Measurements from ENCODE around the gene OSBPL2.
A peak's percentile ranks its signal among the peaks of the same experiment; 100 is the strongest.

OSBPL2 gene

DNA sequence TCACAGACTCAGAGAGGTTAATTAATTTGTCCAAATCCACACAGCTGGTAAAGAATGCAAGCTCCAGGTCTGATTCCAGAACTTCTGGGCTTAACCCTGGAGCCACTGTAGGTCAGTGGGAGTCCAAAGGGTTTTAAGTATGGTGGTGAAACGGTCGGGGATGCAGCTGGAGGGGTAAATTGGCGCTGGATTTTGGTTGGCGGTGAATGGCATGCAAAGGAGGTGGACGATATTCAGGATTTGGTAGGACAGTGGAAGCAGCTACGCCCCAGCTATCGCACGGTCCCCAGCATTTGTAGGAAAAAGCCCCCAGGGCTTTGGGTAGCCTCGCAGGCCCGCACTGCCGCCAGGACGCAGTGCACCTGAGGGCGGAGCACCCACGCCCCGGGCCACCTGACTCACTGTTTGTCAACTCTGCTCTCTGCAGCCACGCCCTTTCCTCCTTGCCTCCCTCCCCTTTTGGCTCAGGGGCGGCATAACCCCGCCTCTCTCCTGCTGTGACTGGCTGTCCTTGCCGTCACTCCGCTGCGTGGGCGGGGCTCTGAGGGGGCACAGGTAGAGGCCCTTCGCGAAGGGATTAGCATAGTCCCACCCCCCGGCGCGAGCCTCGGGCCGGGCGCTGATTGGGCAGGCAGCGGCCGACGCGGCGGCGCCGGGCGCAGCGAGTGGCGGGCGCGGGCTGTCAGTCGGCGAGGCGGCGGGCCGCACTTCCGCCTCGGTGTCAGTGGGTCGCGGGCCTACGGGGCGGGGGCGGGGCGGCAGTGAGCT lies at the start of gene OSBPL2:
OSBPL2 (plus strand) TSS at position 721 of the 768 bp plus-strand sequence. CDS start 17,664 bp downstream, outside the sequence.
- peak; percentile 100 for DNase-seq (ENCODE audit: insufficient read length, low spot score)
- FAIRE-seq: peak; percentile 62
- TF ChIP-seq POLR2A (IDR thresholded peaks at IDR 0.05; ENCODE audit: low read depth, low read length): peak; percentile 47

DNA sequence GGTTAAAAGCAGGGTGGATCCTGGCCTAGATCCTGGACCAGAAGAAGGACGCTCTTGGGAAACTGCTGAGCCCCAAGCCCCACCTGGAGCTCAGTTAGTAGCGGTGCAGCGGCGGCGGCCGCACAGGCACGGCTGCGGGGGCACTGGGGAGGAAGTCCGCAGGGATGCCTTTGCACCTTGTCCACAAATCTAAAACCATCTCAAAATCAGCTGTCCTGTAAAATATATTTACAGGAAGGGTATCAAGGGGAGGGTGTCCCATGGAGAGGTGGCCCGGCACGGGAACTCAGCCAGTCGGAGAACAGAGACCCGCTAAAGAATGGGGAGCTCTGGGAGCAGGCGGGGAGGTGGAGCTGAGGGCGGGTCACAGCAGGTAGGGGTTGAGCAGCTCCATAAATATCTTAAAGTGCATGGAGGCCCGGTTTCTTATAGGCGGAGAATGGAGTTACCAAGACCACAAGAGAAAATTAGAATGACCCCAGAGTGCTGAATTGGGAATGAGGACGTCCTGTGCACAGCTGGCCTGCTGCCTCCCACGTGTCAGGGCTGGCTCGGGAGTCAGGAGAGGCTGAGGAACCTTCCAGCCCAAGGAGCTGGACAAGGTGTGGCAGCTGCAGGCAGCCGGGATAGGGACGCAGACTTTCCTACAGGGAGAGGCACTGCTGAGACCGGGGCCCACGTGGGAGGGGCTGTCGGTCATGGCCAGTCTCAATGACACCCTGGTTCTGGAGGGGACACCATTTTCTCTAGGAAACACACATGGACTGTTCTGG lies 47.5 kb upstream of the OSBPL2 start:
- no peak for TF ChIP-seq POLR2A (IDR thresholded peaks at IDR 0.05; ENCODE audit: low read depth, low read length)
- DNase-seq (ENCODE audit: insufficient read length, low spot score) (no peak), FAIRE-seq (no peak)

DNA sequence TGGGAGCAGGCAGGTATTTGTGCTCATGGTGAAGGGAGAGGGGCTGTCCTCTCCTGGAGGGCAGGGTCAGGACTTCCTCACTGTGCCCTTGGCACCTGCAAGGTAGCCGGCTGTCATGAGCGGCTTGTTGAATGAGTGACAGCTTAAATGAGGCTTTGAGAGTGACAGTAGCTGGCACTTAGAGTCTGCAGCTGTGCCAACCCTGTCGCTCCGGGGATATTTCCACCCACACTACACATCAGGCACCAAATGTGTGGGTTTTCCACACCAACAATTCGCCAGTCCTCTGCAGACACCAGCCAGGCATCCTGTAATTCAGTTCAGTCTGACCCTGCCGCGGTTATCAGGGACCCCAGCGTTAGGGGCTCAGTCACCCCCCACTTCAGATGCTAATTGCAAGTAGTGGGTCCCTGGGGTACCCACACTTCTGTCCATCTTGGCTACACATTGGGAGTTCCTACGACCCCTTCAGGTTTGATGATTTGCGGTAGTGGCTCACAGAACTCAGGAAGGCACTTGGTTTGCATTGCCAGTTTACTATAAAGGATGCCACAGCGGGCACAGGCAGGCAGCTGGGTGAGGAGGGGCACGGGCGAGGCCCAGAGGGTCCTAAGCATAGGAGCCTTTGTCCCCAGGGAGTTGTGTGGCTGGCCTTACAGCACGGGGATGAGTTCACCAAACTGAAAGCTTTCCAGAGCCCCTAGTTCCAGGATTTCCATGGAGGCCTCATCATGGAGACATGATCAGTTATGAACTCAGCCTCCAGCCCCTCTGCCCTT lies 46.4 kb upstream of the OSBPL2 start:
- FAIRE-seq (no peak), DNase-seq (ENCODE audit: insufficient read length, low spot score) (no peak)
- no peak for TF ChIP-seq POLR2A (IDR thresholded peaks at IDR 0.05; ENCODE audit: low read depth, low read length)

DNA sequence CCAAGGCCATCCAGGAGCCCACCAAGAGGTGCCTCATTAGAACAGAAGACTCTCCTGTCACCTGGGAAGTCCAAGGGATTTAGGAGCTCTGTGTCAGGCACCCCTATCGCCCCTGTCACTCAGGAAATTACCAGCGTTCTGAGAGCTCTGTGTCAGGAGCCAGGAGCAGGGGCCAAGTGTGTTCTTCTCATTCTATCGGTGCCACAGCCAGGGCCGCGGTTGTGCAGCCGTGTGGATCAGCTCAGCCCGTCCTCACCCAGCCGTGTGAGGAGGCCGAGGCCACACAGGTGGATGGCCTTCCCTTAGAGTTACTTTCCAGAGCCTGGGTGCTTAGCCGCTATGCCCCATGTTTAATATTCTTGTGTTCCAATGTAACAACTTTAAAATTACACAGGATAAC lies 45.7 kb upstream of the OSBPL2 start:
- DNase-seq (ENCODE audit: insufficient read length, low spot score): no peak
- FAIRE-seq: no peak
- no peak for TF ChIP-seq POLR2A (IDR thresholded peaks at IDR 0.05; ENCODE audit: low read depth, low read length)

DNA sequence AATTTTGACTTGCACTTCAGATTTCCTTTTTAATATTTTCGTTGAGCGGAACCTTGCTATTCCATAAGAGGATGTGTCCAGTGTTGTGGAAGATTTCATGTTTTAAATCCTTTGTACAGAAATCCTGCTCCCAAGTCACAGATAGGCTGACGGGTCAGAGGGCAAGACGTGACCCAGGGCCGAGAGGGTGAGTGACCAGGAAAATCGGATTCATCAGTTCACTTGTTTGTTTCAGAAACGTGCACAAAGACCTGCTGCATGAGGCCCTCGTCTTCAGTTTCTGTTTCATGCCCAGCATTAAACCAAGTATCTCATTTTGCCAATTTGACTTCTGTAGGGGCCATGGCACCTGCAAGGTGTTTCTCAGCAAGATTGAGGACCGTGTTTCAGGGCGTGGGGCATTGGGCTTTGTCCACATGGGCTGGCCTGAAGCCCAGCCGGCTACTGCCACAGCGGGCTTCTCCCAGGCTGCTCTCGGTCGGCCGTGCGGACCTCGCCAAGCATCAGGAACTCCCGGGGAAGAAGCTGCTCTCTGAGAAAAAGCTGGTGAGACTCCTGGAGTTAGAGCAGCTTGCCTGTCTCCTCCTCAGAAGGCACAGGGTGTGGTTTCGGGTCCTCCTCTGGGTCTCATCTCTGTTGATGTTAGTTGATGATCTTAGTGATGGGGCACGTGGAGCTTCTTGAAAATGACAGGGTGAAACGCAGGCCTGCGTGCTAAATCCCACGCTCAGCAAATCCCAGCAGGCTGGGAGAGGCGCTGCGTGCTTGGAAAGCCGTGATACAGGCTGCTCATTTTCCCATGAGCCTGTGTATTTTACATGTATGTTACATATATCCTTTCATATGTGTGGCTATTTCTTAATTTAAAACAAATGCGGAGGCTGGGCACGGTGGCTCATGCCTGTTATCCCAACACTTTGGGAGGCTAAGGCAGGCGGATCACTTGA lies 45.0 kb upstream of the OSBPL2 start:
- no peak for TF ChIP-seq POLR2A (IDR thresholded peaks at IDR 0.05; ENCODE audit: low read depth, low read length)
- DNase-seq (ENCODE audit: insufficient read length, low spot score) (no peak), FAIRE-seq (no peak)

DNA sequence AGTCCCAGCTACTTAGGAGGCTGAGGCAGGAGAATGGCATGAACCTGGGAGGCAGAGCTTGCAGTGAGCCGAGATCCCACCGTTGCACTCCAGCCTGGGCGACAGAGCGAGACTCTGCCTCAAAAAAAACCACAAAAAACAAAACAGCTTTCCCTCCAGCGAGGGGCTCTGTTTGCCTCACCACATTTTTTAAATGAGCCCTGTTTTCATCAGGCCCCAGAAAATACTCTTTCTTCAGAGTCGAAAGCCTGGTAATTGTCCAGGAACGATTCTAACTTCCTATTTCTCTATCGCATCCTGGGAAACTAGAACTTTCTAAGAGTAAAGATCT lies 43.3 kb upstream of the OSBPL2 start:
- no peak for TF ChIP-seq POLR2A (IDR thresholded peaks at IDR 0.05; ENCODE audit: low read depth, low read length)
- no peak for FAIRE-seq
- DNase-seq (ENCODE audit: insufficient read length, low spot score): no peak

DNA sequence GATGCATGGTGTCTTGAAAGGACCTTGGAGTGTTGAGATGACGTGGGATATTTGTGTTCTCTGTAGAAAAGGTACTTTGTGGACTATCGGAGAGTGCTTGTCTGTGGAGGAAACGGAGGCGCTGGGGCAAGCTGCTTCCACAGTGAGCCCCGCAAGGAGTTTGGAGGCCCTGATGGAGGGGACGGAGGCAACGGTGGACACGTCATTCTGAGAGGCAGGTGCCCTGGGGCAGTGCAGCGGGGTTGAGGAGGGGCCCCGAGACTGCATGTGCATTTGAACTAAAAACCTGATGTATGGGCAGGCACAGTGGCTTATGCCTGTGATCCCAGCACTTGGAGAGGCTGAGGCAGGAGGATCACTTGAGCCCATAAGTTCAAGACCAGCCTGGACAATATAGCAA lies 42.6 kb upstream of the OSBPL2 start:
- FAIRE-seq (no peak), DNase-seq (ENCODE audit: insufficient read length, low spot score) (no peak)
- TF ChIP-seq POLR2A (IDR thresholded peaks at IDR 0.05; ENCODE audit: low read depth, low read length): no peak

DNA sequence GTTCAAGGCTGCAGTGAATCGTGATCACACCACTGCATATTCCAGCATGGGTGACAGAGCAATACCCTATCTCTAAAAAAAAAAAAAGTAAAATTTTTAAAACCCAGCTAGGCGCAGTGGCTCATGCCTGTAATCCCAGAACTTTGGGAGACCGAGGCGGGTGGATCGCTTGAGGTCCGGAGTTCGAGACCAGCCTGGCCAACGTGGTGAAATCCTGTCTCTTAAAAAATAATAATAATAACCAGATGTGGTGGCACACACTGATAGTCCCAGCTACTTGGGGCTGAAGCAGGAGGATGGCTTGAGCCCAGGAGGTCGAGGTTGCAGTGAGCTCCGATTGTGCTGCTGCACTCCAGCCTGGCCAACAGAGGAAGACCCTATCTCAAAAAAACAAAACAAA lies 42.0 kb upstream of the OSBPL2 start:
- no peak for FAIRE-seq
- DNase-seq (ENCODE audit: insufficient read length, low spot score): no peak
- TF ChIP-seq POLR2A (IDR thresholded peaks at IDR 0.05; ENCODE audit: low read depth, low read length): no peak

DNA sequence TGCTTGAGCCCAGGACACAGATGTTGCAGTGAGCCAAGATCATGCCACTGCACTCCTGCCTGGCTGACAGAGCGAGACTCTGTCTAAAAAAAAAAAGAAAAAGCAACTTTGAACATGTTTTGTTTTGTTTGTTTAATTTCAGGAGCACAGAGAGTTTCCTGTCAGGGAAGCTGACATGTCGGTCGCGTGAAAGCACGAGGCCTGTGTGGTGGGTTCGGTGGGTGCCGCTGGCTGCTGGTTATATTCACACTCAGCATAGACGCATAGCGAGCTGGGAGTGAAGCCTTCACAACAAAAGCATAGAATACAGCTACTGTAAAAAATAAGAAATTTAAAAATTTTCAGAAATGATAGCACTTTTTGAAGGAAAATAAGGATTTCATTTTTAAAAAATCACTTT lies 41.0 kb upstream of the OSBPL2 start:
- DNase-seq (ENCODE audit: insufficient read length, low spot score) (no peak), FAIRE-seq (no peak)
- no peak for TF ChIP-seq POLR2A (IDR thresholded peaks at IDR 0.05; ENCODE audit: low read depth, low read length)

DNA sequence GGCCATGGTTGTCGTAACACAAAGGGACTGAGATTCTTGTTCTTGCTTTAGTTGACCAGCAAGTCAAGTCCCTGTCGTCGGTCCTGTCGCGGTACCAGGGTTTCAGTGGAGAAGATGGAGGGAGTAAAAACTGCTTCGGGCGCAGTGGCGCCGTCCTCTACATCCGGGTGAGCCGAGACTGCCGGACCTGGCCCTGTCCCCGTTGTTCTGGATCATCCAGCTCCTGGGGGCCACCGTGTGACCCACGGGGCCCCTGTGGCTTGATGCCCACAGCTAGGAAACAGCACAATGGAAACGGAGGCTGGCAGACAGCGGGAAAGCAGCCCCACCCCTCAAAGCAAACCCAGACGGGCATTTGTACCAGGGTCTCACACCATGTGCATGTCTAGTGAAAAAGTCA lies 40.5 kb upstream of the OSBPL2 start:
- DNase-seq (ENCODE audit: insufficient read length, low spot score) (no peak), FAIRE-seq (no peak)
- TF ChIP-seq POLR2A (IDR thresholded peaks at IDR 0.05; ENCODE audit: low read depth, low read length): no peak

DNA sequence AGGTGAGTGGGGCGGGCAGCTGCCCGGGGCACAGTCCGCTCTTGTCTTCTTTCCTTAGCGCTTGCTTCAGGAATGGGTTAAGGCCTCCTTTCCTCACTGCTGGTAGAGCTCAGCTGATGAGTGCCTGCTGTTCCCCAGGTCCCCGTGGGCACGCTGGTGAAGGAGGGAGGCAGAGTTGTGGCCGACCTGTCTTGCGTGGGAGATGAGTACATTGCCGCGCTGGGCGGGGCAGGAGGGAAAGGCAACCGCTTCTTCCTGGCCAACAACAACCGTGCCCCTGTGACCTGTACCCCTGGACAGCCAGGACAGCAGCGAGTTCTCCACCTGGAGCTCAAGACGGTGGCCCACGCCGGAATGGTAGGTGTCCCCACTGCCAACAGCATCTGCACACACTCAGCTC lies 39.8 kb upstream of the OSBPL2 start:
- FAIRE-seq: no peak
- no peak for TF ChIP-seq POLR2A (IDR thresholded peaks at IDR 0.05; ENCODE audit: low read depth, low read length)
- no peak for DNase-seq (ENCODE audit: insufficient read length, low spot score)

DNA sequence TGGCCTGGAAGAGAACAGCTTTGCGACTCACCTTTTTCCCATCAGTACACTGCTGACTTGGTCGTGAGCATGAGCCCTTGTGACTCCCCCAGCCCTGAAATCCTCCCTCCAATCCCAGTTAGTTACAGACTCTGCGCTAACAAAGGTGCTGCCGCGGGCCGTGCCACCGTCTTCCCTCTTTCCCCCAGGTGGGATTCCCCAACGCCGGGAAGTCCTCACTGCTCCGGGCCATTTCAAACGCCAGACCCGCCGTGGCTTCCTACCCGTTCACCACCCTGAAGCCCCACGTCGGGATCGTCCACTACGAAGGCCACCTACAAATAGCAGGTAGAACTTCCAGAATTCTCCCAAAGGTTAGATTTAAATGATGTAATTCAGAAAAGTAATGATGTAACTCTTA lies 39.4 kb upstream of the OSBPL2 start:
- TF ChIP-seq POLR2A (IDR thresholded peaks at IDR 0.05; ENCODE audit: low read depth, low read length): no peak
- FAIRE-seq (no peak), DNase-seq (ENCODE audit: insufficient read length, low spot score) (no peak)

DNA sequence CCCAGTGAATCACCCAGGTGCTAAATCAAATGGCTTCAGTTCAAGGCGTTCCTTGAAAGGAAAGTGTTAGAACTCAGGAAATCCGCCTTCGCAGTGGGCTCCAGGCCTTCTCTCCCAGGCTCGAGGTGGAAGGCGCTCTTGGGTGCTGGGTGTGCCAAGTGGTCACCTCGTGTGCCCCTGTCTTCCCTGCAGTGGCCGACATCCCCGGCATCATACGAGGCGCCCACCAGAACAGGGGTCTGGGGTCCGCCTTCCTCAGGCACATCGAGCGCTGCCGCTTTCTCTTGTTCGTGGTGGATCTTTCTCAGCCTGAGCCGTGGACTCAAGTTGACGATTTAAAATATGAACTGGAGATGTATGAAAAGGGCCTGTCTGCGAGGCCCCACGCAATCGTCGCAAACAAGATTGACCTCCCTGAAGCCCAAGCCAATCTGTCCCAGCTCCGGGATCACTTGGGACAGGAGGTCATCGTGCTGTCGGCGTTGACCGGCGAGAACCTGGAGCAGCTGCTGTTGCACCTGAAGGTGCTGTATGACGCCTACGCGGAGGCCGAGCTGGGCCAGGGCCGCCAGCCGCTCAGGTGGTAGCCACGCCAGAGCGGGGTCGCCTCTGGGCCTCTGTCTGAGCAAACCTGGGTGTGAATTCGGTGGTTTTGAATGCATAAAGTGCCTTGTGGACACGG lies 37.7 kb upstream of the OSBPL2 start:
- DNase-seq (ENCODE audit: insufficient read length, low spot score): no peak
- no peak for TF ChIP-seq POLR2A (IDR thresholded peaks at IDR 0.05; ENCODE audit: low read depth, low read length)
- no peak for FAIRE-seq
